ENCODE data around the gene TBC1D16.

TBC1D16 gene

GRCh38 chr17:79991924-79992648 lies 43.6 kb downstream of the TBC1D16 start:
- in situ Hi-C loops (cut with MboI; ENCODE audit: low pct_unique_long_range_greater_than_20kb, low sequenced_read_pairs) = no loop called here

GRCh38 chr17:79991140-79991923 lies 44.3 kb downstream of the TBC1D16 start:
- in situ Hi-C loops (cut with MboI; ENCODE audit: low pct_unique_long_range_greater_than_20kb, low sequenced_read_pairs) = no loop called here
- peak; percentile 50 for DNase-seq

More at GRCh38 chr17:79991924-79992648, 43.6 kb downstream of the TBC1D16 start:
- DNase-seq = no peak

- in situ Hi-C loops (cut with MboI; ENCODE audit: low pct_unique_long_range_greater_than_20kb, low sequenced_read_pairs) = no loop called here
- no peak for DNase-seq
Observed at GRCh38 chr17:79990704-79991103, 45.0 kb downstream of the TBC1D16 start.

- in situ Hi-C loops (cut with MboI; ENCODE audit: low pct_unique_long_range_greater_than_20kb, low sequenced_read_pairs) = no loop called here
- no peak for DNase-seq
Observed at GRCh38 chr17:79990051-79990592, 45.5 kb downstream of the TBC1D16 start.

- in situ Hi-C loops (cut with MboI; ENCODE audit: low pct_unique_long_range_greater_than_20kb, low sequenced_read_pairs) = no loop called here
- no peak for DNase-seq
Observed at GRCh38 chr17:79989106-79989835, 46.4 kb downstream of the TBC1D16 start.

DNA sequence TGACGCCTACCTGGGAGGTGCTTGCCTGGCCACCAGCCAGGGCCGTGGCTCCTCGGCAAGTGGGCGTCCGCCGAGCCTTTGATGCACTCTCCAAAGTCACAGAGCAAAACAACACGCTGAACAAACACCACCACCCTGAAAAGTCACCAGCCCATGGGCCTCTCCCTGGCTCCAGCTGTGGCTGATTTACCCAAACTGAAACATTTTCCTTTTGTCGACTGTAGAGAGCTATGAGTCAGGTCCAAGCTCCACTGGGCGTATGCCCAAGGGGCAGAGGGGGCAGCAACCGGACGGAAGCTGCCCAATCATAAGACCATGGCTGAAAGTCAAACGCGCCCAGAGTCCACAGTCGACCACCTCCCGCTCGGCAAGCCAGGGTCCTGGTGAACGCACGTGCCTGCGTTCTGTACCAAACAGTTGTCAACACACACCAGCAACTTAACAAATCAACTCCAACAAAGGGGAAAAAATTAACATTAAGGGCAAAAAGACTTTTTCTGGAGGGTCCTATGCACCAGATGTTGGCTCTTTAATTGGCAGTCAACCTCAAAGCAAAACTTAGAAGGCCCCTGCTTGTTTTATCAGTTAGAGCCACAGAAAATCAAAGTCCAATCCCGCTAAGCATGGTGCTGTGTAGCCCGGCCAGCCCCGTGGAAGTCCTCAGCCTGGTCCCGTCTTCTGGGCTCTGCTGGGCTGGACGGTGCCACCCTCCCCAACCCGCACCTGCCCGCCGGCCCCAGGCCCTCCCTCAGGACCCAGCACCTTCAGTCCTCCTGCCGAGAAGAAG lies 47.3 kb downstream of the TBC1D16 start:
- DNase-seq = no peak
- in situ Hi-C loops (cut with MboI; ENCODE audit: low pct_unique_long_range_greater_than_20kb, low sequenced_read_pairs) = no loop called here

- in situ Hi-C loops (cut with MboI; ENCODE audit: low pct_unique_long_range_greater_than_20kb, low sequenced_read_pairs) = no loop called here
- no peak for DNase-seq
Observed at GRCh38 chr17:79987935-79988184, 47.8 kb downstream of the TBC1D16 start.

GRCh38 chr17:79987187-79987934 lies 48.3 kb downstream of the TBC1D16 start:
- no peak for DNase-seq
- in situ Hi-C loops (cut with MboI; ENCODE audit: low pct_unique_long_range_greater_than_20kb, low sequenced_read_pairs) = no loop called here

- no peak for DNase-seq
- in situ Hi-C loops (cut with MboI; ENCODE audit: low pct_unique_long_range_greater_than_20kb, low sequenced_read_pairs) = no loop called here
Observed at GRCh38 chr17:79986411-79987186, 49.1 kb downstream of the TBC1D16 start.

DNA sequence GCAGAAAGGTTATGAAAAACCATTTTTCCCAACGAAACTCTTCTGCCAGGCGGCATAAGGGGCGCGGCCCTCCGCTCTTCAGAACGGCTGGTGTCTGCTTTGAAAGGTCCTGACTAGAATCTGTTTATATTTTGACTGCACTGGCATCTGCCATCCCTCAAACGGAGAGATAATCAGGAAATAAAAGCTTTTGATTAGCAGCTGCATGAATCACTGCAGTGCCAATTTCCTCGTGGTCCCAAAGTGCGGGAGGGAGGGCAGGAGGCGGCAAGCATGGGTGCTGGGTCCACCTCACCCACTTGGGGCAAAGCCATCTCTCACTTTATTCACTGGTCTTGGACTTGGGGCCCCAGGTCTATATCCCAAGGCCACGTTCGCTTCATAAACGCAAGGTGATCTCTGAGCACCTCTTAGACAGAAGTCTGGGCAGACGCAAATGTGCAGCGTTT lies 49.7 kb downstream of the TBC1D16 start:
- in situ Hi-C loops (cut with MboI; ENCODE audit: low pct_unique_long_range_greater_than_20kb, low sequenced_read_pairs) = no loop called here
- DNase-seq = no peak

DNA sequence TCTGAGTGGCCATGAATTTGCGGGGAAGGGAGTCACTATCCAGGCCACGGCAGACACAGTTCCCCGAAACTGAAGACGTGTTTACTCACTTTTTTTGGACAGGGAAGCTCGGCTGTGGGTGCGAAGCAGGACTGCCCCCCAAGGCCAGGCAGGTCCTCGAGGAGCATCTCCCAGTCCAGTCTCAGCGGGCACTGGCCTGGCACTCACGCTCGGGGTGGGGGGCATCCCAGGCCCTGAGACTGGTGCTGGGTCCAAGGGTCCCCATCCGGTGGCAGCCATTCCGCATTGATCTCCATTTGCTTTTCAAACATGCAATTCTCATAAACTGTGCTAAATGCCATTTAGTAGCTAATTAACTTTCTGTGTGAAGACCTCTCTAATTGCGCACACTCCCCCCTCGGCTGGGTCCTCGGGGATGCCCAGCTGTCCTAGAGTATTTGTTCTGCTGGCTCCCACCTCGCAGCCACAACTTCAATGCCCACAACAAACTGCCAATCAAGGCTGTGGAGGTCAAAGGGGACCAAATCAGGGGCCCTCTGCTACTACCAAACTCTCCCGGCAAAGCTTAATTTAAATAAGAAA lies 50.2 kb downstream of the TBC1D16 start:
- in situ Hi-C loops (cut with MboI; ENCODE audit: low pct_unique_long_range_greater_than_20kb, low sequenced_read_pairs) = no loop called here
- no peak for DNase-seq

GRCh38 chr17:79984877-79985276 lies 50.8 kb downstream of the TBC1D16 start:
- no peak for DNase-seq
- in situ Hi-C loops (cut with MboI; ENCODE audit: low pct_unique_long_range_greater_than_20kb, low sequenced_read_pairs) = no loop called here

- DNase-seq = no peak
- in situ Hi-C loops (cut with MboI; ENCODE audit: low pct_unique_long_range_greater_than_20kb, low sequenced_read_pairs) = no loop called here
Observed at GRCh38 chr17:79984045-79984840, 51.4 kb downstream of the TBC1D16 start.

GRCh38 chr17:79983456-79983855 lies 52.2 kb downstream of the TBC1D16 start:
- in situ Hi-C loops (cut with MboI; ENCODE audit: low pct_unique_long_range_greater_than_20kb, low sequenced_read_pairs) = no loop called here
- no peak for DNase-seq

DNA sequence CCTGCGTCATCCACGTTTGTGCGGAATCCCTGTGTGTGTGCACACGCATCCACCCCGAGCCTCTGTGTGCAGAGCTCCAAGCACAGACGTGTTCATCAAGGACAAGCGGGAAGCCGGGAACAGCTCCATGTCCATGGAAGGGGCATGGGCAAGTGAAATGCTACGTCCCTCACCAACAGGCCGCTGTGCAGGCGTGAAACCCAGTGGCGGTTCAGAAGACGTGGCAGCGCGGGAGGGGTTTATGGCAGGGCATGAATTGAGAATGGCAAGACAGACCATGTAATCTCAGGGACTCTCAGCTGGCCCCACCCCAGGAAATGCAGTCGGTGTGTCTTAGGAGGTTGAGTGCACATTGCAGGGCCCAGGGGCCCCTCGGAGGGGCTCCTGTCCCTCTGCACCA lies 52.7 kb downstream of the TBC1D16 start:
- no peak for DNase-seq
- in situ Hi-C loops (cut with MboI; ENCODE audit: low pct_unique_long_range_greater_than_20kb, low sequenced_read_pairs) = no loop called here

GRCh38 chr17:79981661-79982101 lies 54.0 kb downstream of the TBC1D16 start:
- no peak for DNase-seq
- in situ Hi-C loops (cut with MboI; ENCODE audit: low pct_unique_long_range_greater_than_20kb, low sequenced_read_pairs) = no loop called here

DNA sequence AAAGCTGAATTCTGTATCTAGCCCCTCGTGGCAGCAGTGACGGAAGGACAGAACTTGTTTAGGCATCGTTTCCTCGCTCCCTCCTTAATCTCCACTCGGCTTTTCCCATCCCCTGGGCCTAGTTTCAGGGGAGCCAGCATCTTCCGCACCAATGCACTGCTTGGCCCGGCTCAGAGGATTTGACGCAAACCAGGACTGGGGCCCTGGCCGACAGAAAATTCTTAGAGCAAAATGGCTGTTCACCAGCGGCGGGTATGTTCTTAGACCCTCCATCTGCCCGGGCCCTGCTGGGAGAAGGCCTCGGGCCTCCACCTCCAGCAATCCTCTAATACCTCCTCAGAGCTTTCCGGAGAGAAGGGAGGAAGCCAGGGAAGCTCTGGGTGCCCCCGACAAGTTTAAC lies 54.6 kb downstream of the TBC1D16 start:
- no peak for DNase-seq
- in situ Hi-C loops (cut with MboI; ENCODE audit: low pct_unique_long_range_greater_than_20kb, low sequenced_read_pairs) = no loop called here
